ENCODE measurements around the gene KCTD12. TPM values are rescaled to one million over a fixed set of nuclear protein-coding genes. Genes with fewer than 3 reads are reported as not detected.
"Not testable (repeated sequence)": the region's sequence is repeated elsewhere in the genome, so short reads cannot be mapped to it uniquely, and the experiment has no call there.

Gene KCTD12
- total RNA-seq, 4 donors from 2014 or later, result 91.5 to 376 (median 127) TPM

DNA sequence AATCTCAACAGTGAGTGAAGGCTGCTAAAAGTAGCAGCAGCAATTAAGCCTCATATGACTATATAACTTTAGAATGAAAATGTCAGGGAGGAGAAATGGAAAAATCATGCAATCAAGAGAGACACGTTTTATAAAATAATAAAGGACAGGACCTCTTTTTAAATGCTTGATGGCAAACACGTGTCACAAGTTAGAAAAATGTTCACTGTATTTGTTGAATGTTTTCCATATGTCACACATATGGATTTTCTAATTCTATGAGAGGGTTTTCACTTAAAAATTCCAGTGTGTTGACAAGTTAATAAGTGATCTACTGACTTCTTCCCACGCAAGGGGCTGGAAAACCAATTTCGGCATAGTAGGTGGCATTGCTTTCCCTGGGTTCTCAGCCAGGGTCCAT lies 27.7 kb upstream of the KCTD12 start:
- Histone ChIP-seq H3K4me3 (no peak overlapping the region), H3K27ac (no peak overlapping the region), H3K9me3 (no peaks in the 10 kb centered on the region), H3K4me1 (no peaks in the 10 kb centered on the region), H3K27me3 (no peaks in the 10 kb centered on the region), H3K36me3 (no peaks in the 10 kb centered on the region)
- no peak for TF ChIP-seq POLR2A (IDR thresholded peaks at IDR 0.05)
- TF ChIP-seq, protein P1, sequence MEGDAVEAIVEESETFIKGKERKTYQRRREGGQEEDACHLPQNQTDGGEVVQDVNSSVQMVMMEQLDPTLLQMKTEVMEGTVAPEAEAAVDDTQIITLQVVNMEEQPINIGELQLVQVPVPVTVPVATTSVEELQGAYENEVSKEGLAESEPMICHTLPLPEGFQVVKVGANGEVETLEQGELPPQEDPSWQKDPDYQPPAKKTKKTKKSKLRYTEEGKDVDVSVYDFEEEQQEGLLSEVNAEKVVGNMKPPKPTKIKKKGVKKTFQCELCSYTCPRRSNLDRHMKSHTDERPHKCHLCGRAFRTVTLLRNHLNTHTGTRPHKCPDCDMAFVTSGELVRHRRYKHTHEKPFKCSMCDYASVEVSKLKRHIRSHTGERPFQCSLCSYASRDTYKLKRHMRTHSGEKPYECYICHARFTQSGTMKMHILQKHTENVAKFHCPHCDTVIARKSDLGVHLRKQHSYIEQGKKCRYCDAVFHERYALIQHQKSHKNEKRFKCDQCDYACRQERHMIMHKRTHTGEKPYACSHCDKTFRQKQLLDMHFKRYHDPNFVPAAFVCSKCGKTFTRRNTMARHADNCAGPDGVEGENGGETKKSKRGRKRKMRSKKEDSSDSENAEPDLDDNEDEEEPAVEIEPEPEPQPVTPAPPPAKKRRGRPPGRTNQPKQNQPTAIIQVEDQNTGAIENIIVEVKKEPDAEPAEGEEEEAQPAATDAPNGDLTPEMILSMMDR (IDR thresholded peaks at IDR 0.05), result no peak
- intact Hi-C loops (cut with DNase I; ENCODE audit: low total_unique reads), result no loop called here
- DNase-seq, result no peak

DNA sequence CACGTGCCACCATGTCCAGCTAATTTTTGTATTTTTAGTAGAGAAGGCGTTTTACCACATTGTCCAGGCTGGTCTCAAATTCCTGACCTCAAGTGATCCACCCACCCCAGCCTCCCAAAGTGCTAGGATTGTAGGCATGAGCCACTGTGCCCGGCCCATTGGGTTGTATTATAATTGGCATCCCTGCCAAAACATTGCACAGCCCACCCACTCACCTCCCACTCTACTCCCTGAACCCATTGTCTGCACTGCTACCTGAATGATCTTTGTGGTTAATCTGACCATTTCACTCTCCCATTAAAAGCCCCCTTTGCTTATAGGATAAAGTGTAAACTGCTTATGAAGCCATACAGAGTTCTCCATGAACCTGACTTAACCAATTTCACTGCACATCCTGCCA lies 26.3 kb upstream of the KCTD12 start:
- intact Hi-C loops (cut with DNase I; ENCODE audit: low total_unique reads), result no loop called here
- no peak overlapping the region for H3K27ac ChIP-seq
- TF ChIP-seq POLR2A (IDR thresholded peaks at IDR 0.05), result no peak
- TF ChIP-seq, protein P1 (IDR thresholded peaks at IDR 0.05), result no peak
- H3K4me1 ChIP-seq, result no peaks in the 10 kb centered on the region
- no peak overlapping the region for H3K4me3 ChIP-seq
- no peak for DNase-seq
- H3K9me3 ChIP-seq, result no peaks in the 10 kb centered on the region
- H3K27me3 ChIP-seq, result no peaks in the 10 kb centered on the region
- no peaks in the 10 kb centered on the region for H3K36me3 ChIP-seq

DNA sequence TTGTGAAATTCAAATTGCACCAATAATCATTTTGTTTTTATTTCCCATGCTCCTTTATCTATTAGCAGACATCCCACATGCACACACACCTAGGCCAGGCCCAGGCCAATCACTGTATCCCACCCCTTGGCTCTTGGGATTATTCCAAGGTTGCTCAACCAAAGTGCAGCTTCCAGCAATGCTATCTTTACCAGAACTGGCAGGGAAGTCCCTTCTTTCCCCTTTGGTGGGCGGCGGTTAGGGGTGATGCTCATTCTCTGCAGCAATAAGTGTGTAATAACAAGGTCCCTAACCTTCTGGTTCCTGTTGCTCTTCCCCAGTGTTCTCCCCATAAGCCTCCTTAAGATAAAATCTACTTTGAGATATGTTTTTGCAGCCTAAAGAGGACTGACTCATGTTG lies 18.3 kb upstream of the KCTD12 start:
- TF ChIP-seq POLR2A (IDR thresholded peaks at IDR 0.05), result no peak
- TF ChIP-seq, protein P1 (IDR thresholded peaks at IDR 0.05), result no peak
- H3K36me3 ChIP-seq, result no peaks in the 10 kb centered on the region
- intact Hi-C loops (cut with DNase I; ENCODE audit: low total_unique reads), result loop anchor here (10.0 kb wide), 1 partner anchor 1030 kb away; no protein-coding TSS in a partner anchor
- no peak for DNase-seq
- H3K9me3 ChIP-seq, result peaks cover 0 to 2% of the 10 kb centered on the region in 2 donors
- no peaks in the 10 kb centered on the region for H3K4me1 ChIP-seq
- no peaks in the 10 kb centered on the region for H3K27me3 ChIP-seq
- H3K27ac ChIP-seq, result no peak overlapping the region
- H3K4me3 ChIP-seq, result no peak overlapping the region

DNA sequence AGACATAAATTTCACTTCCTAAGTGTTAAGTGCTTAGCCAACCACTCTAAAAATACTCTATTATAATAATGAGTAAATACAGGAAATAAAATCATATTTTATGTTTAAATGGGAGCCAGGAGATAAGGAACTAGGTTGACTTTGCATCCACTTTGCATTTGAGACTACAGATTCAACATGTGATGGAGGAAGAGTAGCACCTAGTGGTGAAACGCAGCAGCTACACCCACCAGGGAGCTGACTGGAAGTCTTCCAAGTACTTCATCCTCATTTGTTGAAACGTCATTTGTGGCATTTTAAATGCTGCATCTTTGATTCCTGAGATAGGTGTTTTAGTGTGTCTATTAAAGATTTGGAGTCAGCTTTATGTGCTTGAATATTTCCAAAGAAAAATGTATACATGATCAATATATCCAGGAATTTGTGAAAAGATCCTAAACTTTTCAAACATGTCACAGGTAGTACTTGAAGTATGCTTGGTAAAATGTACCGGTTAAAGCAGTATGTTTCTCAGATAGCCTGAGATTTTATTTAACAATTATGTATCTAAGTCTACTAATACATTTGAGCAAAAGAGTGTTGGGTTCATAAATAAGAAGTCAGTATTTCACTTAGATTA lies 17.4 kb upstream of the KCTD12 start:
- Histone ChIP-seq H3K4me1 (no peaks in the 10 kb centered on the region), H3K27ac (no peak overlapping the region), H3K27me3 (no peaks in the 10 kb centered on the region), H3K9me3 (peaks cover 0 to 3% of the 10 kb centered on the region in 2 donors), H3K4me3 (no peak overlapping the region), H3K36me3 (no peaks in the 10 kb centered on the region)
- no peak for TF ChIP-seq POLR2A (IDR thresholded peaks at IDR 0.05)
- TF ChIP-seq, protein P1 (IDR thresholded peaks at IDR 0.05), result peak; percentile 93 to 99 (median 96)
- DNase-seq, result peak; percentile 46 to 62
- intact Hi-C loops (cut with DNase I; ENCODE audit: low total_unique reads), result loop anchor here (10.0 kb wide), 1 partner anchor 1029 kb away; no protein-coding TSS in a partner anchor

DNA sequence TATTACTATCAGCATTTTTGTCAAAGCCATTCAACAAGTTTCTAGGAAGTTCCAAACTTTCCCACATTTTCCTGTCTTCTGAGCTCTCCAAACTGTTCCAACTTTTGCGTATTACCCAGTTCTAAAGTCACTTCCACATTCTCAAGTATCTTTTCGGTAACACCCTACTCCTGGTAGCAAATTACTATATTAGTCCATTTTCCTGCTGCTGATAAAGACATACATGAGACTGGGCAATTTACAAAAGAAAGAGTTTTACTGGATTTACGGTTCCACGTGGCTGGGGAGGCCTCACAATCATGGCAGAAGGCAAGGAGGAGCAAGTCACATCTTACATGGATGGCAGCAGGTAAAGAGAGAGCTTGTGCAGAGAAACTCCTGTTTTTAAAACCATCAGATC lies 12.9 kb upstream of the KCTD12 start:
- H3K27ac ChIP-seq; DNase-seq; H3K4me1 ChIP-seq; H3K4me3 ChIP-seq; H3K9me3 ChIP-seq; intact Hi-C loops (cut with DNase I; ENCODE audit: low total_unique reads); H3K27me3 ChIP-seq; H3K36me3 ChIP-seq: not testable (repeated sequence)

DNA sequence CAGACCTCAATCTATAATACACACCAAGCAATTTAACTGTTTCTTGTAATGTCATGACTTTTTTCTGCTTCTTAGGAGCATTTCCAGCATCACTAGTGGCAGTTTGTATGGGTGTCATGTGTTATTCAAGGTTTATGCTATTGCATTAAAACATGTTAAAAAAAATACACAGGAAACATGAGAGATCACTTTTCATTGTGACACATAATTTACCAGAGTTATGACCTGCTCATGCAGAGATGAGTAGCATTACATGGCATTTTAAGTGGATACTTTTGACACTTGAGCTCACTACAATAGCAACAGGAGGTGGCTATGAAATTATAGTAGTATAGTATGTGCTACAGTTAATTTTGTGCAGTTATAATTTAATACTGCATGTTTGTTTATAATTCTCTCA lies 11.0 kb upstream of the KCTD12 start:
- H3K9me3 ChIP-seq; H3K4me1 ChIP-seq; H3K4me3 ChIP-seq; H3K36me3 ChIP-seq; intact Hi-C loops (cut with DNase I; ENCODE audit: low total_unique reads); DNase-seq; H3K27ac ChIP-seq; H3K27me3 ChIP-seq: not testable (repeated sequence)

Measured in uterus (tissue), 4 donors.